ENCODE measurements around the gene SKP2.

DNA sequence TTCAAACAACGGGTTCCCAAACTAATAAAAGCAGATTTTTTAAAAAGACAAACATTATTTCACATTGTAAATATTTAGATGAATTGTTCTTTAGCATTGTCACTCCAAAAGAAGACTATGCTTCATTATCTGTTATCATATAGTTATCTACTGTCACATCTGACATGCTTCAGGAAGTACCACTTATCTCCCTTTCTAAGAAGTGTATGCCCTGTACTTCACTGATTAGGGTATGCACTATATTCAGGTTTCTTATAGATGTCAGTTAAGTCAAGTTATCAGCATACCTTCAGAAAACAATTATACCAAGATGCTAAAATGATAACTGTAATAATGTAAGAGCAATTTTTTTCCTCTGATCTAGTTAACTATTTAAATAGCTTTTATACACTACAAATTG, 40.7 kb upstream of the SKP2 start:
- TF ChIP-seq, protein P1, sequence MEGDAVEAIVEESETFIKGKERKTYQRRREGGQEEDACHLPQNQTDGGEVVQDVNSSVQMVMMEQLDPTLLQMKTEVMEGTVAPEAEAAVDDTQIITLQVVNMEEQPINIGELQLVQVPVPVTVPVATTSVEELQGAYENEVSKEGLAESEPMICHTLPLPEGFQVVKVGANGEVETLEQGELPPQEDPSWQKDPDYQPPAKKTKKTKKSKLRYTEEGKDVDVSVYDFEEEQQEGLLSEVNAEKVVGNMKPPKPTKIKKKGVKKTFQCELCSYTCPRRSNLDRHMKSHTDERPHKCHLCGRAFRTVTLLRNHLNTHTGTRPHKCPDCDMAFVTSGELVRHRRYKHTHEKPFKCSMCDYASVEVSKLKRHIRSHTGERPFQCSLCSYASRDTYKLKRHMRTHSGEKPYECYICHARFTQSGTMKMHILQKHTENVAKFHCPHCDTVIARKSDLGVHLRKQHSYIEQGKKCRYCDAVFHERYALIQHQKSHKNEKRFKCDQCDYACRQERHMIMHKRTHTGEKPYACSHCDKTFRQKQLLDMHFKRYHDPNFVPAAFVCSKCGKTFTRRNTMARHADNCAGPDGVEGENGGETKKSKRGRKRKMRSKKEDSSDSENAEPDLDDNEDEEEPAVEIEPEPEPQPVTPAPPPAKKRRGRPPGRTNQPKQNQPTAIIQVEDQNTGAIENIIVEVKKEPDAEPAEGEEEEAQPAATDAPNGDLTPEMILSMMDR (IDR thresholded peaks at IDR 0.05), result no peak
- no peak for TF ChIP-seq POLR2A (IDR thresholded peaks at IDR 0.05)
